Upper lobe of left lung (tissue), 4 donors: ENCODE results near the gene ITPK1.

Source experiments
- CTCF ChIP-seq, 6 experiments: fragments of 450-650 bp in 4 of 6; fragments of 200-600 bp in 2 of 6; sonication (generic) in 2 of 6; IDR thresholded peaks; one replicate each; pipeline ENCODE4 v1.5.1; 2016 to 2019; ENCODE audit warnings: antibody characterized with exemption in 6 of 6
- POLR2A ChIP-seq, 4 donors: fragments of 450-650 bp; IDR thresholded peaks; one replicate each; pipeline ENCODE4 v1.5.1; 2016 to 2017; ENCODE audit warnings: antibody characterized with exemption in 4 of 4, mild to moderate bottlenecking in 2 of 4
- POLR2AphosphoS5 ChIP-seq, 2 donors: sonication (generic); formaldehyde crosslinking; IDR thresholded peaks; one replicate each; pipeline ENCODE4 v1.5.1; 2017; ENCODE audit warnings: antibody characterized with exemption in 2 of 2

GRCh38 chr14:93034671-93034994 is 81.1 kb downstream of the ITPK1 start:
- TF ChIP-seq POLR2A (IDR thresholded peaks at IDR 0.05) (no peak), CTCF (IDR thresholded peaks at IDR 0.05) (no peak), POLR2AphosphoS5 (IDR thresholded peaks at IDR 0.05) (no peak)
